Activated CD4-positive, alpha-beta T cell treated with anti-CD3 and anti-CD28 coated beads, Interleukin-2, amount 50 U/mL, for 16 hours (primary cell): ENCODE measurements around the gene PSENEN.
A peak's percentile ranks its signal among the peaks of the same experiment; 100 is the strongest.

Experiments
- DNase-seq: peaks from one replicate; pipeline ENCODE4 v3.0.0-alpha.2; 2020

PSENEN gene

GRCh38 chr19:35745328-35746086, at the start of gene PSENEN, which contains the start of gene U2AF1L4:
PSENEN (plus strand) TSS chr19:35745651; CDS start chr19:35745931, 280 bp downstream.
U2AF1L4 (minus strand) TSS chr19:35745418; CDS start chr19:35745391, 27 bp downstream.
- peak; percentile 99 for DNase-seq

- no peak for DNase-seq
Measured at GRCh38 chr19:35695895-35696422, 49.5 kb upstream of the PSENEN start.

GRCh38 chr19:35696835-35697234, 48.6 kb upstream of the PSENEN start:
- peak; percentile 35 for DNase-seq

GRCh38 chr19:35702223-35703012, 43.0 kb upstream of the PSENEN start:
- peak; percentile 98 for DNase-seq

- no peak for DNase-seq
Measured at GRCh38 chr19:35703343-35703742, 42.1 kb upstream of the PSENEN start.

- peak; percentile 23 for DNase-seq
Measured at GRCh38 chr19:35704218-35704617, 41.2 kb upstream of the PSENEN start, which contains the start of gene ZBTB32. ZBTB32 (plus strand) TSS chr19:35704558; CDS start chr19:35714627, 10,069 bp downstream.

- DNase-seq = no peak
Measured at GRCh38 chr19:35708391-35708790, 37.1 kb upstream of the PSENEN start.

- DNase-seq = peak; percentile 96
Measured at GRCh38 chr19:35710784-35711723, 34.4 kb upstream of the PSENEN start.

GRCh38 chr19:35712567-35713505, 32.6 kb upstream of the PSENEN start:
- DNase-seq = peak; percentile 95

GRCh38 chr19:35713506-35713850, 32.0 kb upstream of the PSENEN start:
- no peak for DNase-seq

- peak; percentile 20 for DNase-seq
Measured at GRCh38 chr19:35713904-35714495, 31.5 kb upstream of the PSENEN start.

GRCh38 chr19:35714601-35715354, 30.7 kb upstream of the PSENEN start:
- peak; percentile 70 for DNase-seq

- DNase-seq = no peak
Measured at GRCh38 chr19:35715355-35715809, 30.1 kb upstream of the PSENEN start.

GRCh38 chr19:35715981-35716800, 29.3 kb upstream of the PSENEN start:
- DNase-seq = peak; percentile 26

GRCh38 chr19:35716801-35717664, 28.4 kb upstream of the PSENEN start:
- peak; percentile 98 for DNase-seq

GRCh38 chr19:35717665-35718344, 27.6 kb upstream of the PSENEN start, which contains the start of gene KMT2B:
KMT2B (plus strand) TSS chr19:35718003; CDS start chr19:35718019, 16 bp downstream.
- no peak for DNase-seq

- DNase-seq = peak; percentile 51
Measured at GRCh38 chr19:35718345-35719041, 27.0 kb upstream of the PSENEN start.
